Parietal lobe (tissue), 2 donors: Measurements from ENCODE around the gene PIGO. TPM values are rescaled to one million over a fixed set of nuclear protein-coding genes. Genes with fewer than 3 reads are reported as not detected.

Source experiments
- small RNA-seq: library from RNA; depleted of rRNA; stranded (forward); fragments of <200 nt; gene quantifications from one replicate; pipeline ENCODE3, GENCODE V24; 2014; ENCODE audit warnings: low replicate concordance
- total RNA-seq: library from RNA; depleted of rRNA; stranded (reverse); fragments of >200 nt; gene quantifications from one replicate; pipeline ENCODE4 v1.2.3, GENCODE V29; 2014

The PIGO gene
- 16.0 TPM for total RNA-seq

DNA sequence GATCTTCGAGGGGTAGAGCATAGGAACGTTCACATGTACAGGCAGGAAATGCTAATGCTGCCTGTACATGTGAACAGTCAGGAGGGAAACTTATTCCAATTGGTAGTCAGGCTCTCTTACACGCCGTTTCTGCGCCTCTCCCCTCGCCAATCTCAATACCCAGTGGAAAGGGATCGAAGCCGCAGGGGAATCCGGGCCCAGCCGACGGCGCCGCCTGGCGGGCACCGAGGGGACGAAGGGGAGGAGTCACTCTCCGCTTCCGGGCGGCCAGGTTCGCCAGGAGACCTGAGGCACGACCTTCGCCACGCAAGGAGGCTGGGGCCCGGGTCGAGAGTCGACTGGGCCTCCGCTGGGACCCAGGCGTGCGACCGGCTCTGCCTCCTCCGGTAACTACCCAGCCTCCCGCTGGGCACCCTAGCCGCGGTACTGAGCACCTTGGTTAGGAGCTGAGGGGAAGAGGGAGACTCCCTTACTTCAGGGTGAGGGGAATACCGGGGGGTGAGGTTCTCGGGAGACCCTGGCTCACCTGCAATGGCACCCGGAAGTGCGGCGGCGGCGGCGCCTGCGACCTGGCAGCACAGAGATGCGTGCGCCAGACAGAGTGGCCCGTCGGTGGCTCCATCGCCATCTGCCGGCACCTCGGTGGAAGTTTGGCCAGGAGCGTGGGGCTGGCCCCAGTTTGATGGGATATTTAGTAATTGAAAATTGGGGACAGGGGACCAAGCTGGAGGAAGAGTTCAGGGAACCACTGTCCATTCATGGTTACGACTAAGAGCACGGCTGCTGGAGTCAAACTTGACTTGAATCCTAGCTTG is at the start of gene PIGO:
Gene PIGO, minus strand, starts transcription at position 557 of the 815 bp plus-strand sequence. CDS start 1,026 bp downstream, outside the sequence.

DNA sequence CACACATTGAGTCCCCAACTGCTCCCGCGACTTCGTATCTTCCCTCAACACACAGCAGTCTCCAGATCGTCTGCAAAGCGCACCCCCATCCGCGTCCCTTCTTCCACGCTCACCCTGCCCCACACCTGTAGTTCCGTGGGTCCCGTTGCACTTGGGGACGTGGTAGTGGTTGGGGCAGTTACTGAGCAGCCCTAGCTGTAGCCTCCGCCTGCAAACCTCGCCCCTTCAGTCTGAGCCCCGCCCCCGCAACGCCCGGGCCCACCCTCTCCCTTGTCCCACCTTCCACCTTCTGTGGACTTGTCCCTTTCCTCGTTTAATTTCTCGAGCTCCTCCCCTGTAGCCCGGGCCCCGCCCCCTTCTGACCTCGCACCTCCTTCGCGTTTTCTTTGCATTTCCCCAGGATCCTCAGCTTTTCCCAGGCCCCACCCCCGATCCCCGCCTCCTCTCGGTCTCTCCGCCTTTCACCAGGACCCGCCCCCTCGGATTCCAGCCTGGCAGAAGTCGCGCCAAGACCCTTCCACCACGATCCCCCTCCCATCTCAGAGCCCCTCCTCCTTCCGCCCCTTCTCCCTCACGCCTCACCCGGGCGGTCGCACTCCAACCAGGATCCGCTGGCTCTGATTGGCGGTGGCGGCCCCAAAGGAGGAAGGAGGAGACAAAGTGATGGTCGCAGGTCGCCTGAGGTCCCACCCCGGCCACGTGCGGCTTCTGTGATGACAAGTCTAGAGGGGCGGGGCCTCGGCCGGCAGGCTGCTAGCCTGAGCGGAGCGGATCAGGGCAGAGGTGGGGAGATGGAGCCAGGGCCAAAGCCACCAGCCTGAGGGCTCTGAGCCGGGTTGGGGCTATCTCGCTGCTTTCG is 19.5 kb upstream of the PIGO start, which contains the start of gene ATOSB:
Gene ATOSB, minus strand, starts transcription at position 183 of the 859 bp plus-strand sequence. CDS start 7,588 bp downstream, outside the sequence.

DNA sequence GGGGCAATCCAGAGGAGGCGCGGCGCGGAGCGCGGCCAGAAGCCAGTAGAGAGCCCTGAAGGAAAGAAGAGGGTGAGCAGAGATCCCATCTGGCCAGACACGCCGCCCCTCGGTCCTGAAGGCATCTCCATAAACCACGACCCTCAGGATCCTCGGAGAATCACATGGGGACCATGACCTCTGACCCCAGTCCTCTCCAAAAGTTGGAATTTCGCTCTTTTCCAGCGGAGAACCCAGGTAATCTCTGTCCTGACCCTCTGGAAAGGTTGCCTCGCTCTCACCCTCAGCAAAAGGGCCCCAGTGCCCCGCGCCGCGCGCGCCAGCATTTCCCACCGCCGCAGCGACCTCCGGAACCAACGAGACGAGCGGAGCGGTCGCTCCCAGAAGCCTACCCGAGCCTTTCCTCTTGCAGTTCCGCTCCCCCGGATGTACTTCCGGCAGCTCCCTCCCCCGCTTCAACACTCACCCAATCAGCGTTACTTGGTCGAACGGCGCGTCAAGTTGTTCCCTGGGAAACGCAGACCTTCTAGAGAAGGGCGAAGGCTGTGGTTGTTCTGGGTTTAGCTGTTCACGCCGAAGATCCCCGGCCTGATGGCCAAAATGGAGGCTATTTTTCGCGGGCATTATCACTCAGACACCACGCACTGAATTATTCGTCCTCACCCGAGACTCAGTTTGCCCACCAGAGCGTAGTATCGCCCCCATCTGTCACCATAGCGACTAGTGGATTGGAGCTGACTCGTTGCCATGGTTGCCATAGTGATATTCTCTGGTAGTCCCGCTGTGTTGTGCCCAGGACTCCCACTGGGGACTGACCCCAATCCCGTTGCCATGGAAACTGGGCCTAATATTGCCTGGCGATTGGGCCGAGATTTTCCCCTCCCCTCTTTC is 6.6 kb upstream of the PIGO start, which contains the start of gene STOML2:
Gene STOML2, minus strand, starts transcription at position 363 of the 891 bp plus-strand sequence. Its CDS starts 37 bp downstream, at position 326.

DNA sequence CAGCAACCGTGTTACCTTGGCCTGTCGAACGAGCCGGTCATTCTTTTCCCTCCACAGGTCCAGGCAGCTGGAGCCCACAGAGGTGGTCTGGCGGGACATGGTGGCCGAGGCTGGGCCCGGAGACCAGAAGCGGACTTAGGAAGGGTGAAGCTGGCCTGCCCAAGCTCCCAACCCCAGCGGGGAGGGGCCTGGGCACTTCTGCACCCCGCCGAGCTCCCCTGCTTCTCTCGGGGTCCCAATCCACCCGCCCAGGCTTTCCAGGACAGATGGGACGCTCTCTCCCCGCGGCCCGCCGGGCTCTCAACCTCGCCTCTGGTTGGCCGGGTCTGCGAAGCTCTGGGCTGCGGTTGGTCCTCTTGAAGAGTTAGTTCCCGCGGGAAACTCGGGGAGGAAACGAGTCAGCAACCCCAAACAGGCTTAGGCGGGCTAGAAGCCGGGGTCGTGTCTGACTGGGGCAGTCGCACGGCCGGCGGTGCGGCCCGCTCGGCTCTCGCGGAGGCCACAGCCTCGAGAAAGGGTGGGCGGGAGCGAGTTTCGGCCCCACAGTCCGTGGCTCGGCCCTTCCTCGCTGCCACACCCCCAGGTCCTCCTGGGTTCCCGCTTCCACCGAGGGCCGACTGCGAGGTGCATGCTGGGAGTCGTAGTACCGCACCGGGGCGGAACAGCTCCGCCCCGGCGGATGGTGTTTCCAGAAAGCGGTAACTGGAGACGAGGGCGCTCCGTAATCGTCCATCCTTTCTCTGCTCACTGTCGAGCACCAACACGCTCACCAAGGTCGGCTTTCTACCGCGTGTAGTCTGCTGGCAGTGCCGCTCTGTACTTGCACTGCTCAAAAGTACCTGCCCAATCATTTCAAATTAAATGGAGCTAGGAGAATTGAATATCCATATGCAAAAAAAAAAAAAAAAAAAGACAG is 16.7 kb downstream of the PIGO start, which contains the start of gene FANCG:
Gene FANCG, minus strand, starts transcription at position 517 of the 916 bp plus-strand sequence. Its CDS starts 418 bp downstream, at position 99.

DNA sequence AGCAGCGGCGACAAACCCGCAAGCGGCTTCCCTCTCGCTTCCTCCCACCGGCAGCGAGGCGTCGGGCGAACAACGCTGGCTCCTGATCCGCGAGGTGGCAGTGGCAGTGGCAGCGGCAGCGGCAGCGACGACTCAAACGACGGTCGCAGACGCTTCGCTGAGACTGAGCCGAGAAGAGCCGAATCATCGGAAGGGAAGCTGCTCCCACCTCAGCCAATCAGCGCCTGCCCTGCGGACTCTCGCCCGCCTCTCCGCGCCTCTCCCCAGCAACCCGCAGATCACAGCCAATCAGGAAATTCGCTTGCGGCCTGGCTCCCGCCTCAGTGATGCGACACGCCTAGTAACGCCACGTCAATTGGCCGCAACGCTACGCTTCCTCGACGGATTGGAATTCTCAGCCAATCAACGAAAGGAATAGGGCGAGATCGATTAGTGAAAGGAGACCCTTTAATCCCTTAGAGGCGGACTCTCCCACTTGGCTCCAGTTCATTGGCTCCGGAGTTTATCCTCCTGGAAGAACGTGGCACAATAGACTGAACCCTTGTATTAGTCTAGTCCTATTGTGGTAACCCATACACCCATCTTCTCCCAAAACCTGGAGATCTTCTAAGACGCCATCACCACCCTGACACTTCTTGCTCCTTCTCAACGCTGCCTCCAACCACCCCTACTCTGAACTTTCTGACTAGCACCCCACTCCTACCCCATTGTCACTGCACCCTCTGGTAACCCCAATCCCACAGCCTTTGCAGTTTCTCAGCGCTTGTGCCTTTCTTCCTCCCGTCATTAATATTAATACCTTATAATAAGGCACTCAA is 23.7 kb downstream of the PIGO start, which contains the start of gene VCP:
Gene VCP, minus strand, starts transcription at position 165 of the 818 bp plus-strand sequence. CDS start 272 bp downstream, outside the sequence.

Small RNA genes lying within 50 kb of the gene (small RNA-seq; reads per million reads assigned to genes)
- not detected for gene RN7SL338P

Other genes starting within 250 kb of the PIGO start
- 40.1 TPM for gene PHF24, start 138.3 kb downstream of the PIGO start, total RNA-seq
- 47.9 TPM for gene DNAJB5, start 106.8 kb downstream of the PIGO start, total RNA-seq
- gene VCP, start 24.0 kb downstream of the PIGO start, total RNA-seq = 225 TPM
- 39.4 TPM for gene FANCG, start 16.6 kb downstream of the PIGO start, total RNA-seq
- 38.5 TPM for gene STOML2, start 6.5 kb upstream of the PIGO start, total RNA-seq
- gene ATOSB, start 19.3 kb upstream of the PIGO start, total RNA-seq = 17.5 TPM
- gene UNC13B, start 65.4 kb upstream of the PIGO start, total RNA-seq = 31.9 TPM